Upper lobe of right lung (tissue), 1 donor: Measurements from ENCODE around the gene KCNK15. TPM values are rescaled to one million over a fixed set of nuclear protein-coding genes. Genes with fewer than 3 reads are reported as not detected.

Experiments
- ATAC-seq: fragments of 200-7000 bp; cut with Tn5 transposase; one replicate; pipeline ENCODE4 v1.9.1; 2020; ENCODE audit warnings: mild to moderate bottlenecking, moderate library complexity
- DNase-seq: peaks from one replicate; pipeline ENCODE4 v3.0.0-alpha.2; 2020
- H3K27ac ChIP-seq: fragments of 200-600 bp; one replicate; pipeline ENCODE4 v1.8.0; 2022
- H3K27me3 ChIP-seq: fragments of 200-600 bp; one replicate; pipeline ENCODE4 v1.8.0; 2022; ENCODE audit warnings: mild to moderate bottlenecking
- H3K36me3 ChIP-seq: fragments of 200-600 bp; one replicate; pipeline ENCODE4 v1.8.0; 2022
- H3K4me1 ChIP-seq: fragments of 200-600 bp; one replicate; pipeline ENCODE4 v1.8.0; 2022
- H3K4me3 ChIP-seq: fragments of 200-600 bp; one replicate; pipeline ENCODE4 v1.8.0; 2022; ENCODE audit warnings: mild to moderate bottlenecking
- H3K9me3 ChIP-seq: fragments of 200-600 bp; one replicate; pipeline ENCODE4 v1.8.0; 2022
- CTCF ChIP-seq: fragments of 200-600 bp; IDR thresholded peaks from one replicate; pipeline ENCODE4 v1.8.0; 2022; ENCODE audit warnings: antibody characterized with exemption
- intact Hi-C: fragments of 100-400 bp; cut with DNase I; formaldehyde crosslinking; loops from one replicate; pipeline ENCODE4 v1.11.0; 2022
- total RNA-seq: library from RNA; stranded (reverse); fragmentation: NEBNext Ultra II Directional; extraction: Animal tissue kit (Norgen Biotek cat#: 25700); gene quantifications from one replicate; pipeline ENCODE4 v1.2.1, GENCODE V29; 2021
- donor health status: DM: no; HTN: yes; CAD: no; lungs with severe emphysema.

Gene KCNK15
- total RNA-seq, 1 donor from 2014 or later: 1.1 TPM

- intact Hi-C loops: no loop called here
- Histone ChIP-seq H3K4me3 (no peak overlapping the region), H3K27me3 (peaks cover 6% of the 10 kb centered on the region), H3K36me3 (no peaks in the 10 kb centered on the region), H3K4me1 (no peaks in the 10 kb centered on the region), H3K9me3 (no peaks in the 10 kb centered on the region), H3K27ac (no peak overlapping the region)
- DNase-seq (no peak), ATAC-seq (no peak)
- no peak for TF ChIP-seq CTCF
Measured at GRCh38 chr20:44790638-44791393, 45.2 kb downstream of the KCNK15 start.

GRCh38 chr20:44792796-44793195 is 47.1 kb downstream of the KCNK15 start:
- H3K4me1 ChIP-seq: no peaks in the 10 kb centered on the region
- no peaks in the 10 kb centered on the region for H3K9me3 ChIP-seq
- no peaks in the 10 kb centered on the region for H3K36me3 ChIP-seq
- no peak for ATAC-seq
- H3K27ac ChIP-seq: no peak overlapping the region
- TF ChIP-seq CTCF: no peak
- H3K27me3 ChIP-seq: peaks cover 6% of the 10 kb centered on the region
- intact Hi-C loops: no loop called here
- no peak for DNase-seq
- no peak overlapping the region for H3K4me3 ChIP-seq

- no peaks in the 10 kb centered on the region for H3K4me1 ChIP-seq
- H3K36me3 ChIP-seq: no peaks in the 10 kb centered on the region
- intact Hi-C loops: no loop called here
- H3K27ac ChIP-seq: no peak overlapping the region
- H3K27me3 ChIP-seq: peaks cover 6% of the 10 kb centered on the region
- DNase-seq (no peak), ATAC-seq (no peak)
- TF ChIP-seq CTCF: no peak
- H3K9me3 ChIP-seq: no peaks in the 10 kb centered on the region
- H3K4me3 ChIP-seq: no peak overlapping the region
Measured at GRCh38 chr20:44795836-44796235, 50.2 kb downstream of the KCNK15 start.

- TF ChIP-seq CTCF: no peak
Measured at GRCh38 chr20:44796311-44796710, 50.6 kb downstream of the KCNK15 start.

GRCh38 chr20:44796758-44797457 is 51.2 kb downstream of the KCNK15 start:
- no peak for TF ChIP-seq CTCF
- Histone ChIP-seq H3K9me3 (no peaks in the 10 kb centered on the region), H3K36me3 (no peaks in the 10 kb centered on the region), H3K27me3 (peaks cover 6% of the 10 kb centered on the region), H3K27ac (no peak overlapping the region), H3K4me1 (no peaks in the 10 kb centered on the region), H3K4me3 (no peak overlapping the region)
- intact Hi-C loops: no loop called here
- ATAC-seq: no peak
- DNase-seq: no peak

More at GRCh38 chr20:44796311-44796710, 50.6 kb downstream of the KCNK15 start:
- Histone ChIP-seq H3K9me3 (no peaks in the 10 kb centered on the region), H3K27ac (no peak overlapping the region), H3K36me3 (no peaks in the 10 kb centered on the region), H3K4me3 (no peak overlapping the region), H3K27me3 (peaks cover 6% of the 10 kb centered on the region), H3K4me1 (no peaks in the 10 kb centered on the region)
- no peak for ATAC-seq
- intact Hi-C loops: no loop called here
- DNase-seq: no peak
